Measurements from ENCODE around the gene AFDN. TPM values are rescaled to one million over a fixed set of nuclear protein-coding genes. Genes with fewer than 3 reads are reported as not detected.

Gene AFDN
- total RNA-seq, 1 donor from 2014 or later = 552 TPM

DNA sequence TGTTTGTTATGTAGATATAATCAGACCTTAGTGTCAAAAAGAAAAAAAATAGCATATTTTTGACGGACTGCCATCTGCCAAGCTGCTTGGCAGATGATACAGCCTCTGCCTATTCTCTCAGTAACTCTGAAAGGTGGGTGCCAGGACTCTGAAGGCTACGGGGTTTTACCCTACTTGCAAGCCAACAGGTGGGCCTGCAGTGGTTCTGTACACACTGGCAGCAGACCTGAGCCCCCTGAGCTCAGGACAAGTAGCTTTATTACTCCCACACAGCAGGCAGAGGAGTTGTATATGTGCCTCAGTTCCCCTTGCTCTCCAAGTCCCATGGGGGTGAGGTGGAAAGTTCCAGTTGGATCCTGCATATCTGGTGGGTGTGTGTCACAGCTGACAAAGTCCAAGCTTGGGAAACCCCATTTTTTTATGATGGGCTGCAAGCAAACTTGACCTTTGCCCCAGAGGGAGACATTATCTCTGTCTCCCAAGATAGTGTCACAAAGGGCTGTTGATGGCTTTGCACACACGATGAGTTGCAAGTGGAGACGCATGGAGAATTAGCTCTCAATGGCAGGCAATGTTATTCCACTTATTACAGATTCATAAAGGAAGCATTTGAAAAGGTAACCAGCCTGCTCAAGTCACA, 20.5 kb upstream of the AFDN start:
- H3K27me3 Mint-ChIP-seq (ENCODE audit: unreplicated experiment) = peaks cover 6% of the 10 kb centered on the region
- H3K27ac Mint-ChIP-seq (ENCODE audit: unreplicated experiment) = no peak overlapping the region
- H3K4me3 Mint-ChIP-seq (ENCODE audit: unreplicated experiment) = no peak overlapping the region
- TF ChIP-seq, protein P1, sequence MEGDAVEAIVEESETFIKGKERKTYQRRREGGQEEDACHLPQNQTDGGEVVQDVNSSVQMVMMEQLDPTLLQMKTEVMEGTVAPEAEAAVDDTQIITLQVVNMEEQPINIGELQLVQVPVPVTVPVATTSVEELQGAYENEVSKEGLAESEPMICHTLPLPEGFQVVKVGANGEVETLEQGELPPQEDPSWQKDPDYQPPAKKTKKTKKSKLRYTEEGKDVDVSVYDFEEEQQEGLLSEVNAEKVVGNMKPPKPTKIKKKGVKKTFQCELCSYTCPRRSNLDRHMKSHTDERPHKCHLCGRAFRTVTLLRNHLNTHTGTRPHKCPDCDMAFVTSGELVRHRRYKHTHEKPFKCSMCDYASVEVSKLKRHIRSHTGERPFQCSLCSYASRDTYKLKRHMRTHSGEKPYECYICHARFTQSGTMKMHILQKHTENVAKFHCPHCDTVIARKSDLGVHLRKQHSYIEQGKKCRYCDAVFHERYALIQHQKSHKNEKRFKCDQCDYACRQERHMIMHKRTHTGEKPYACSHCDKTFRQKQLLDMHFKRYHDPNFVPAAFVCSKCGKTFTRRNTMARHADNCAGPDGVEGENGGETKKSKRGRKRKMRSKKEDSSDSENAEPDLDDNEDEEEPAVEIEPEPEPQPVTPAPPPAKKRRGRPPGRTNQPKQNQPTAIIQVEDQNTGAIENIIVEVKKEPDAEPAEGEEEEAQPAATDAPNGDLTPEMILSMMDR (IDR thresholded peaks at IDR 0.05; ENCODE audit: partially characterized antibody, unreplicated experiment) = no peak
- no peak for DNase-seq
- peaks cover 9% of the 10 kb centered on the region for H3K9me3 Mint-ChIP-seq (ENCODE audit: unreplicated experiment)
- H3K4me1 Mint-ChIP-seq (ENCODE audit: low read depth, unreplicated experiment) = peaks cover 16% of the 10 kb centered on the region
- peaks cover 7% of the 10 kb centered on the region for H3K36me3 Mint-ChIP-seq (ENCODE audit: unreplicated experiment)

DNA sequence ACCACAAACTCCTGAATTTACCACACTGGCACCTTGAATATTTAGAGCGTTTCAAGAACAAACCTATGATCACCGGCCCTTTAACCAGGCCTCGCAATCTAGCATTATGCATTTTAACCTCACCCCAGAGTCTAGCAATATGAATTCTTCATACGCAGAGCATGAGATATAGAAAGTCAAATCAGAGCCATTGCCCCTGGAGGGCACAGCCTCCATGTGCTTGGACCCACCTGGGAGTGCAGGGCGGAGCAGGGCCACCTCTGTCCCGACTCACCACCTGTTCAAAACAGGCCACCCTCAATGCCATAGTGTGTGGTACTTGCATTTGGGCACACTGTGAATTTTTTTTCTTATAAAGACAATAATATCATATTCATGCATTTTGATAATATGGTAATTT, 19.5 kb upstream of the AFDN start:
- Mint-ChIP-seq H3K27ac (ENCODE audit: unreplicated experiment) (no peak overlapping the region), H3K27me3 (ENCODE audit: unreplicated experiment) (peaks cover 3% of the 10 kb centered on the region), H3K36me3 (ENCODE audit: unreplicated experiment) (peaks cover 8% of the 10 kb centered on the region), H3K4me1 (ENCODE audit: low read depth, unreplicated experiment) (peaks cover 6% of the 10 kb centered on the region), H3K9me3 (ENCODE audit: unreplicated experiment) (peaks cover 5% of the 10 kb centered on the region), H3K4me3 (ENCODE audit: unreplicated experiment) (no peak overlapping the region)
- no peak for DNase-seq
- TF ChIP-seq, protein P1 (IDR thresholded peaks at IDR 0.05; ENCODE audit: partially characterized antibody, unreplicated experiment) = no peak

DNA sequence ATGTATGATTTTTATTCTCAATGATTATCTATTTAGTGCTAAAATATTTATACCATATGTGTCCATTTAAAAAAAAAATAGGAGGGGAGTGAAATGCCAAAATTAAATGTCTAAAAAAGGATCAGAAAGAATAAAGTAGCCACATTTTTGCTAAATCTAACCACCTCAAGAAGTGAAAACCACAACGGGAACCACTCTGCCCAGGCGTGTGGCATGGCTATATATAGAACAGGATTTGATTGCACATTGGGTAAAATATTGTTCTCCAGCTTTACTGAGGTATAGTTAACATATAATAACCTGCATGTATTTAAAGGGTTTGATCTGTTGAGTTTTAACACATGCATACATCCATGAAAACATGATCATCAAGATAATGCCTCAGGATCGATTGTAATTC, 19.0 kb upstream of the AFDN start:
- peaks cover 8% of the 10 kb centered on the region for H3K36me3 Mint-ChIP-seq (ENCODE audit: unreplicated experiment)
- peaks cover 5% of the 10 kb centered on the region for H3K4me1 Mint-ChIP-seq (ENCODE audit: low read depth, unreplicated experiment)
- no peak overlapping the region for H3K27ac Mint-ChIP-seq (ENCODE audit: unreplicated experiment)
- no peaks in the 10 kb centered on the region for H3K27me3 Mint-ChIP-seq (ENCODE audit: unreplicated experiment)
- TF ChIP-seq, protein P1 (IDR thresholded peaks at IDR 0.05; ENCODE audit: partially characterized antibody, unreplicated experiment) = no peak
- H3K4me3 Mint-ChIP-seq (ENCODE audit: unreplicated experiment) = no peak overlapping the region
- H3K9me3 Mint-ChIP-seq (ENCODE audit: unreplicated experiment) = peaks cover 3% of the 10 kb centered on the region
- no peak for DNase-seq

GRCh38 chr6:167811040-167811439, 15.7 kb upstream of the AFDN start:
- Mint-ChIP-seq H3K4me1 (ENCODE audit: low read depth, unreplicated experiment) (no peaks in the 10 kb centered on the region), H3K9me3 (ENCODE audit: unreplicated experiment) (peaks cover 1% of the 10 kb centered on the region), H3K4me3 (ENCODE audit: unreplicated experiment) (no peak overlapping the region), H3K27me3 (ENCODE audit: unreplicated experiment) (no peaks in the 10 kb centered on the region), H3K27ac (ENCODE audit: unreplicated experiment) (no peak overlapping the region), H3K36me3 (ENCODE audit: unreplicated experiment) (peaks cover 8% of the 10 kb centered on the region)
- DNase-seq = no peak
- TF ChIP-seq, protein P1 (IDR thresholded peaks at IDR 0.05; ENCODE audit: partially characterized antibody, unreplicated experiment) = no peak

GRCh38 chr6:167811442-167812087, 15.1 kb upstream of the AFDN start:
- Mint-ChIP-seq H3K9me3 (ENCODE audit: unreplicated experiment) (peaks cover 3% of the 10 kb centered on the region), H3K4me1 (ENCODE audit: low read depth, unreplicated experiment) (no peaks in the 10 kb centered on the region), H3K36me3 (ENCODE audit: unreplicated experiment) (peaks cover 8% of the 10 kb centered on the region), H3K27me3 (ENCODE audit: unreplicated experiment) (no peaks in the 10 kb centered on the region), H3K4me3 (ENCODE audit: unreplicated experiment) (no peak overlapping the region), H3K27ac (ENCODE audit: unreplicated experiment) (no peak overlapping the region)
- no peak for DNase-seq
- TF ChIP-seq, protein P1 (IDR thresholded peaks at IDR 0.05; ENCODE audit: partially characterized antibody, unreplicated experiment) = no peak
